NCI-H146 treated with DMSO at 0.1 percent for 48 hours (cell line): ENCODE data around the gene ZSWIM6.

ENCODE experiments used
- DNase-seq: peaks from one replicate; lab custom pipeline; 2025; ENCODE audit not compliant: unreplicated experiment; lab: John Stamatoyannopoulos, UW

Gene ZSWIM6

DNA sequence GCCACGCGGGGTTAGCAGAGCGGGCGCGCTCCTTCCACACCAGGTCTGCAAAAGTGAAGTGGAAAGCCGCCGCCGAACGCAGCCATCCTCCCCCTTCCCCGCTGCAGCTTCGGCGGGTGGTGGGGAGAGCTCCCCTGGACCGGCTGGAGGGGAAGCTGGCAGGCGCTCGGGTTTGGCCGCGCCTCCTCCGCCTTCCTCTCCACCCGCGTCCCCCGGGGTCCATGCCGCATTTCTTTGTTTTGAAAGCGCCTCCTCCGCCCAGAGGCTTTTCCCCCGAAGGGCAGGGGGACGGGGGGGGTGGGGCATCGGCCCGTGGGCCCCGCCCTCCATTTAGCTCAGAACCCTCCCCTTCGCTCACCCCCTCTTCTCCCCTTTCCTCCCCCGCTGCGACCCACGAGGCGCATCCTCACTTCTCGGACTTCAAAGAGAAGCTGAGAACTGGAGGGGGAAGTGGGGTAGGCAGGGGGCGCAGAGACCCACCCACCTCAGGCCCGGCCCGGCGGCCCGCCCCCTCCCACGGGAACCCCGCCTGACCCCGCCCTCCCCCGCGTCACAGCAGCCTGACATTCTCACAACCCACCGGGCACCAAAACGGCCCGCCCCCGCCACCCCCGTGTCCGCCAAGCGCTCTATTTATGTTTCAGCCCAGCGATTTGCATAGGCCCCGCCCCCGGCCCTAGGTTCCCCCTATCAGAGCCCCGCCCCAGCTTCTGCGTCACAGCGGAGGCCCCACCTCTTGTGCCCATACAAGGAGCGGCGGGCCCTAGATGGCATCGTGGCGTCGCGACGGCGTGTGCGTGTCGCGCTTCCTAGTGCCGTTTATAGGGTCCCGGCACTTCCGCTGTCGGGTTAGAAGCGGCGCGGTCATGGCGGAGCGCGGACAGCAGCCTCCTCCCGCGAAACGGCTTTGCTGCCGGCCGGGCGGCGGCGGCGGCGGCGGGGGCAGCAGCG is at the start of gene ZSWIM6:
TSS of gene ZSWIM6 (plus strand) at position 852 of the 951 bp plus-strand sequence. CDS start at position 867, 15 bp downstream.
- DNase-seq: peak; percentile 93

DNA sequence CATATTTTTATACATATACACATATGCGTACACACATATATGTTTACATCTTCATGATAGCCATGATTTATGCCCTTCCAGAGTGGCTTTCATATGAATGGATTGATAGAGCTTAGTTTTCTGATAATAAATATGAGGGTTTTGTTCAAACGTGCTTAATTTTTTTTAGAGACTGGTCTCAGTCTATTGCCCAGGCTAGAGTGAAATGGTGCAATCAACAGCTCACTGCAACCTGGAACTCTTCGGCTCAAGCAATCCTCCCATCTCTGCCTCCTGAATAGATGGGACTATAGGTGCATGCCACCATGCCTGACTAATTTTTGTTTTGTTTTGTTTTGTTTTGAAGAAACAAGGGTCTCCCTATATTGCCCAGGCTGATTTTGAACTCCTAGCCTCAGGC is 48.6 kb upstream of the ZSWIM6 start:
- DNase-seq: no peak

- DNase-seq: no peak
These were observed 46.5 kb upstream of the ZSWIM6 start for GRCh38 chr5:61285531-61285930.

DNA sequence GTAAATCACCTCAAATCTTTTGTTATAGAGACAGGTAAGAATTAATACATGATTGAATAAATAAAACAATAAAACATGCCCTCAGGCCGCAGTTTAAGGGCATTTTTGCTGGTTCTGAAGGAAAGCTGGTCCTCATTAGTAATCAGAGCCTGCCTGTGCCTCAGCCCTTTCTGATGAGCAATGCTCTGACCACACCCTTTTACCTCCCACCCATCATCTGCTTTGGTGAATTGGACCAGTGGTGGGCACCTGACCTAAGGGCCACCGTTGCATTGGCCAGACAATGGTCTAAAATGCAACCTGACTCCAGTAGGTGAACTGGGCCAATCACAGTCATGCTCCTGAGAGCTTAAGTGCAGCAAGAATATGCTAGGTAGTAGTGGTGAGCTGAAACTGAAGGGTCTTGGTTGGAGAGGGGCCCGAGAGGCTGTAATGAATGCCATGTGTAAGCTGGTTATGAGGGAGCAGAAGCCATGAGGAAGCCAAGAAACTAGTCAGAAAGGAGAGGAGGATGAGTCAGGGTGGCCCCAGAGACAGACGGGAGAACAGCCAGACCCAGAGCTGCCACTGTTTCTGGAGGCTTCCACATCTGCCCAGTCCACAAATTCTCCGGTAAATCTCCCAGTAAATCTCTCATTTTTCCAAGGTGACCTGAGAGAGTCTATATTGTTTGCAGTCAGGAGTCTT is 45.5 kb upstream of the ZSWIM6 start:
- no peak for DNase-seq

GRCh38 chr5:61287474-61287873 is 44.6 kb upstream of the ZSWIM6 start:
- no peak for DNase-seq

- DNase-seq: peak; percentile 67
These were observed 42.8 kb upstream of the ZSWIM6 start for GRCh38 chr5:61289241-61289640.

DNA sequence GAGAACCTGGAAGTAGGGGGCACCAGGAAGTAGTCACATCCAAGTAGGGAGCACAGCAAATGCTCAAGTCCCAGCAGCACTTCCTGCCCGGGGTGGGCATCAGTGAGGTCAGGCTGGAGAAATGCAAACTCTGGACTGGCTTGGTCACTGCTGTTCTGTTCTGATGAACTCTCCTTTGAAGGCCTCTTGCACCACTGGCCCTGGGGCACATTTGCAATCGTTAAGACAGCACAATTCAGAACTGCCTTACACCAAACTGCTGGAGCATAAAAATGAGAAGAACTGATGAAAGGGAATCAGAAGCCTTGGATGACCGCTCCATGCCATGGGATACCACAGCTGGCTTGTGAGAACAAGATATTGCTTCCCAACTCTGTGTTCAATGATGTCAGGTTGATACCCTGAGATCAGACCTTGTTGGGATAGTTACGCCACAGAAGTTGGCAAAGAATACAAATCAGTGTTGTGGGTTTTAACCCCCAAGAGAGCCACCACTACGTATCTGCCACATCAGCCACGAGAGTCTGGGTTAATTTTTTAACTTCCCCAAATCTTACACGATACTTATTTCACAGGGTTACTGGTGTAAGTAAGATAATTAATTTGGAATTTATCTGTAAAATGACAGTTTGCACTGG is 42.3 kb upstream of the ZSWIM6 start:
- no peak for DNase-seq

DNA sequence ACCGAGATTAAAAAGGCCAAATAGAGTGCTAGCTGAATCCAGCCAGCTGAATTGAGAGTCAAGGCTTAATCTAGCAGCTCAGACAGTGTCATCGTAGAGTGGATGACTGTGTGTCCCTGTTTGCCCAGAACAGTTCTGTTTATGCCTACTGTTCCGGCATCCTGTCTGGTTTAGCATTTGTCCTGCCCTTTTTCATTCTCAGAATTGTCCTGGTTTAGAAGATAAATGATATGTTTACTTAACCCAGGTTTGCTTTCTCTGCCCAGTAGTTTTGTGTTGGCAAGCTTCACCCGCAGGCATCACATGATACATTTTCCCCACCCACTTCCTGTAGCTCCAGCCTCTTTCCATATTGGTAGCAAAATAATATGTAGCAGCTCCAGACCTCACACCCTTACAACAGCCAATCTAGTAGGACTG is 41.3 kb upstream of the ZSWIM6 start:
- peak; percentile 32 for DNase-seq

GRCh38 chr5:61292062-61292657 is 39.9 kb upstream of the ZSWIM6 start:
- no peak for DNase-seq

DNA sequence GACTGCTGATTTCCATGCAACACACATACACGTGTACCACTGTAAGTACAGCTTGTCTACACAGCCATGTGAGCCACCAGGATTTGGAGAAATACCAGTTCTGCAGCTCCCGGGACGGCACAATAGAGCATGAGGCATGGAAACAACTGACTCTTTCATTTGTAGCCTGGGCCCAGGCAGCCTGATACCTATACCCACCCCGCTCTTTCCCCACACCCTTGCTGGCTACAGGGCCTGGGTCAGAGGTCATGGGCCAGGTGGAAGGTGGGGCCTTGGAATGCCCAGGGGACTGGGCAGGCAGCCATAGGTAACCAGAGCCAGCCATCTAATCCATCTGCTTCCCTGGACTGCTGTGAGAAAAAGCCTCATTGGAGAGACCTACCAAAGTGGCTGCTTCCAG is 39.0 kb upstream of the ZSWIM6 start:
- no peak for DNase-seq

GRCh38 chr5:61293873-61294272 is 38.2 kb upstream of the ZSWIM6 start:
- DNase-seq: no peak

DNA sequence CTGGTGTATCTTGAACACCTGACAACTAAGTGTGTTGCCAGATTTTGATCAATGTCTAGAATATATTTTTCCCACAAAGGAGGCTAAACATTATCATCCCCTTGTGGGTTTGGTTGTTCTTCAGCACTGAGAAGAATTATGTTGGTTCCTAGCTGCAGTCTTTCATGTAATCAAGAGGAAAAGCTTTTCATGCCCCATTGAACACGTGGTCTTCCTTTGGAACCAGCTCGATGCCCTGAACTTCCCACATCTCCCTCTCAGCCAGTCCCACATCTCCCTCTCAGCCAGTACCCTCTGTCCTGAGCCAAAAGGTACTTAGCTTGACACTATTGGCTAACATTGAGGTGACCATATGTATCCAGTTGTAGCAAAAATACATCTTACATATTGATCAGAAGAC is 36.7 kb upstream of the ZSWIM6 start:
- DNase-seq: no peak

GRCh38 chr5:61298066-61298465 is 34.0 kb upstream of the ZSWIM6 start:
- no peak for DNase-seq

DNA sequence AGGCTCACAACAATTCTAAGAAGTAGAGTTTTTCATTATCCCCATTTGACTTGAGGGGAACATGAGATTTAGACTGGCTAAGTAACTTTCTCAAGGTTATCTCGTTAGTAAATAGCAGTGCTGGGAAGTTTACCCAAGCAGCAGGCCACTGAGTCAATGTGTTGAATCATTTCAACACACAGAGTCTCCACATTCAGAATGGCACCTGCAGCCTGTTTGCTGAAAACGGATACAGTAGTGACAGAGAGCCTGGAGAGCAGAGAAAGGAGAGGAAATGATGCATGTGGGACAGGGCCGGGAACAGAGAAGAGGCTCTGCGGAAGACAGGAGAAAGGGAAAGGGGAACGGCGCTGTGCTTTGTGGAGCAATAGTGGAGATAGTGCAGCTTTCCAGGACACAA is 33.5 kb upstream of the ZSWIM6 start:
- DNase-seq: peak; percentile 23

GRCh38 chr5:61299261-61299681 is 32.8 kb upstream of the ZSWIM6 start:
- no peak for DNase-seq

GRCh38 chr5:61301341-61302199 is 30.5 kb upstream of the ZSWIM6 start:
- no peak for DNase-seq

DNA sequence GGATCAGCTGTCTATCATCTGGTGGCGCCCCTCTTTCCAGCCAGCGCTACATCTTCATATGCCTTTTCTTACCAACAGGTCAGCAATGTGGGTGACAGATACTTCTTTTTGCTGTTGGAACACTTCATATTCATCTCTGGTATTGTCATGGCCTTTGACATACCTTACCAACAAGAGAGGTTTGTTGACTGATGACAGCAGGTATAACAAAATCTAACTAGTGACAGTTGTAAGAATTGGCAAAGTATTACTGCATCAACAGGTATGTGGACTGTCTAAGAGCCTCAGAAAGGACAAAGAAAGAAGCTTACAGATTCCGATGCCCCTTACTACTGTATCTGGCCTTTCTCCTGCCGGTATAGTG is 29.9 kb upstream of the ZSWIM6 start:
- DNase-seq: no peak

DNA sequence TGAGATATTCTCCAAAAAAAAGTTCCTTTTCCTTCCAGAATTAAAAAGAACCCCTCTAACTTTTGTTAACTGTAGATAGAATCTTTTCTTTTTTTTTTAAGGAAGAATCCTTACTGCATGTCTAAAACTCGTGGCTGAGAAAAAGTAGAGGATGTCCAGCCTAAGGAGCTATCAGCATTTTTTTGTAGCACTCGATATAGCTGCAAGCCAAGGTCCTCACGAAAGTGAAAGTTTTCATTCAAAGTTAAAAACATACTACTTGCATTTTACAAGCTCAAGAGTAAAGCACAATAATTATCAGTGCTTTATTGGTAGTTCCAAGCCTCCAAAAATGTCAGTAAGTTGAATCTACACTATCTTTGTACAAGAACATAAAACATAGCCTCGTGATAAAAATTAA is 28.7 kb upstream of the ZSWIM6 start:
- no peak for DNase-seq

DNA sequence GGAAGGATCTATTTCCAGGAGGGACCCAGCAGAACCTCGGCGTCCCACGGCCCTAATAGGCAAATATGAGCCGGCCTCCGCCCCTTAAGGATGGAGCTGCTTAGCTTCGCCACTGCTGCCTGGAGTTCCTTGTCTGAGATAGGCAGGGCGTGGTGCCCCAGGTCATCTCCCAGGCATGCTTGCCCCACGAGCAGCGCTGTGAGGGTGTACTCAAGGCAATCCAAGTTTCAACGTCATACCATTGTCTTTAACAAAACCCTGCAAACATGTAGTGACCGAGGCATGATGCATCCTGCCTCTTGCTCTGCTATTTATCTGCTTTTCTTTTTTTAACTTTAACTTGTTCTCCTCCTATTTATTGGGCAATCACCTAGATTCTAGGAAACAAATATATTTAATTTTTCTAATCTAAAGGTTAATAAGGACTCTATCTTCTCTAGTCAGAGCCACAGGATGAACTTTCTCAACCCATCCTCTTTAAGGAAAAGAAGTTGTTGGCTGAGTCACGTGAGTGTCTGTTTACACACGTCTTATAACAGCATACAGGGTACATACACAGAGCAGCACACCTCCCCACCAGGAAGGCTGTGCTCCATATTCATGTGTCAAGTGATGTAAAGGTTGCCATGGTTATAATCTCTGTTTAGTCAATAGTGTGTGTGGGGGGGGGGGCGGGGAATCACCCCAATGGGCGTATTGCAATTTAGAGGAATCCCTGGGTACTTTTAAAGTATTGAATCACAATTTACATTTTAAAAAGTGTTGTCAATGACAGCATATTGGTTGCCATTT is 27.3 kb upstream of the ZSWIM6 start:
- peak; percentile 76 for DNase-seq
